SU-DHL-6 (cell line): ENCODE results near the gene STX7.

Experiments used
- H2AFZ ChIP-seq: fragments of 200-600 bp; sonication (generic); 2 replicates; pipeline ENCODE4 v1.6.1; 2014; ENCODE audit warnings: low read depth, mild to moderate bottlenecking, moderate library complexity, mixed read lengths, antibody characterized with exemption, low read length; ENCODE audit not compliant: severe bottlenecking
- H3F3A ChIP-seq: fragments of 200-600 bp; shearing (Covaris generic); 2 replicates; pipeline ENCODE4 v1.6.0; 2016; ENCODE audit warnings: antibody characterized with exemption, mild to moderate bottlenecking; ENCODE audit not compliant: insufficient read depth
- H3K27ac ChIP-seq: fragments of 200-600 bp; sonication (generic); 2 replicates; pipeline ENCODE4 v1.5.1; 2016; ENCODE audit warnings: low read depth, mild to moderate bottlenecking, low read length, moderate library complexity, mixed read lengths
- H3K27me3 ChIP-seq: fragments of 200-600 bp; sonication (generic), shearing (Covaris generic); 2 replicates; pipeline ENCODE4 v1.6.0; 2014; ENCODE audit warnings: mild to moderate bottlenecking, low read length
- H3K36me3 ChIP-seq: fragments of 200-600 bp; sonication (generic); 2 replicates; pipeline ENCODE4 v1.6.1; 2014; ENCODE audit warnings: mild to moderate bottlenecking, low read length, mixed read lengths
- H3K4me2 ChIP-seq: fragments of 300-600, 200-600 bp; shearing (Covaris generic), sonication (generic); 2 replicates; pipeline ENCODE4 v1.6.0; 2014; ENCODE audit warnings: low read length, low read depth, mild to moderate bottlenecking; ENCODE audit not compliant: poor library complexity, severe bottlenecking
- H3K4me3 ChIP-seq: fragments of 200-600 bp; sonication (generic); 2 replicates; pipeline ENCODE4 v1.5.1; 2014; ENCODE audit warnings: antibody characterized with exemption, low read length, mild to moderate bottlenecking, mixed read lengths; ENCODE audit not compliant: insufficient read depth, poor library complexity, severe bottlenecking
- H3K79me2 ChIP-seq: fragments of 200-600 bp; sonication (generic); 2 replicates; pipeline ENCODE4 v1.6.1; 2014; ENCODE audit warnings: mild to moderate bottlenecking, low read length, moderate library complexity; ENCODE audit not compliant: insufficient read depth
- H3K9ac ChIP-seq: fragments of 200-600 bp; sonication (generic); 2 replicates; pipeline ENCODE4 v1.7.0; 2014; ENCODE audit warnings: mild to moderate bottlenecking, low read length
- H3K9me2 ChIP-seq: fragments of 200-600 bp; sonication (generic); replicated peaks from 2 replicates; pipeline ENCODE4 v1.6.1; 2014; ENCODE audit warnings: low read length; ENCODE audit not compliant: insufficient read depth
- H3K9me3 ChIP-seq: fragments of 200-600 bp; sonication (generic); 2 replicates; pipeline ENCODE4 v1.6.1; 2014; ENCODE audit warnings: low read length, mixed read lengths; ENCODE audit not compliant: insufficient read depth
- H4K20me1 ChIP-seq: fragments of 200-600 bp; sonication (generic); 2 replicates; pipeline ENCODE4 v1.6.1; 2014; ENCODE audit warnings: low read depth, mild to moderate bottlenecking, antibody characterized with exemption, low read length, moderate library complexity, mixed read lengths
- CTCF ChIP-seq: fragments of 200-600 bp; sonication (generic); IDR thresholded peaks from one replicate; pipeline ENCODE4 v1.5.1; 2017; ENCODE audit warnings: antibody characterized with exemption, mild to moderate bottlenecking, low read length, moderate library complexity; ENCODE audit not compliant: insufficient read depth, poor library complexity, severe bottlenecking
- EZH2phosphoT487 ChIP-seq: fragments of 200-600 bp; sonication (generic), shearing (Covaris generic); conservative IDR thresholded peaks from 2 replicates; pipeline ENCODE4 v1.6.1; 2018; ENCODE audit warnings: mild to moderate bottlenecking, antibody characterized with exemption, low read length, moderate library complexity, mixed read lengths

The STX7 gene

GRCh38 chr6:132443206-132443605, 69.7 kb downstream of the STX7 start:
- no peaks in the 10 kb centered on the region for H3K9me2 ChIP-seq
- H3K27me3 ChIP-seq, result no peaks in the 10 kb centered on the region
- no peaks in the 10 kb centered on the region for H3K79me2 ChIP-seq
- H3F3A ChIP-seq, result peaks cover 21% of the 10 kb centered on the region
- H4K20me1 ChIP-seq, result no peaks in the 10 kb centered on the region
- no peak overlapping the region for H3K4me2 ChIP-seq
- H3K9ac ChIP-seq, result no peak overlapping the region
- no peak overlapping the region for H2AFZ ChIP-seq
- no peak overlapping the region for H3K4me3 ChIP-seq
- TF ChIP-seq EZH2phosphoT487 (no peak), CTCF (no peak)
- peaks cover 30% of the 10 kb centered on the region; the same call in 1 of the 2 replicates for H3K36me3 ChIP-seq
- H3K9me3 ChIP-seq, result no peaks in the 10 kb centered on the region
- H3K27ac ChIP-seq, result no peak overlapping the region

DNA sequence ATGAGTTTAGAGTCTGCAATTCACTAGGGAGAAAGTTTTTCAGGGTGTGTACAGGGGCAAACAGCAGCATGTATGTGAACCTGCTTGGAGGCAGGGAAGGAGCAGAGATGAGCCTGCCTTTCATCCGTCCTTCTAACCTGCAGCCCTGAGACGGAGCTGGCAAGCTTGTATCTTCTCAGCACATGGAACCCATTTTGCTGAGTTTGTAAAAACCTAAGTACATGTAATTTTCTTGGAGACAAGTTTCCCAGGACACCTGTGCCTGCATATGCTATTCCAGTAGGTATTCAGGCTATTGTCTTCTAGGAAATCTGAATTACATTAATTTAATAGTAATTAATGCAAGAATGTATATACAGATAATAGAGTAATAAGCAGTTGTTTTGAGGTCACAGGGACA, 82.8 kb downstream of the STX7 start:
- Histone ChIP-seq H3F3A (no peaks in the 10 kb centered on the region), H2AFZ (no peak overlapping the region), H3K9ac (no peak overlapping the region)

GRCh38 chr6:132425176-132425575, 87.7 kb downstream of the STX7 start:
- Histone ChIP-seq H3K9ac (no peak overlapping the region), H4K20me1 (no peaks in the 10 kb centered on the region), H3K36me3 (no peaks in the 10 kb centered on the region), H3K4me2 (no peak overlapping the region), H3K27ac (no peak overlapping the region), H3F3A (no peaks in the 10 kb centered on the region), H2AFZ (no peak overlapping the region), H3K9me3 (no peaks in the 10 kb centered on the region), H3K27me3 (no peaks in the 10 kb centered on the region), H3K4me3 (no peak overlapping the region), H3K79me2 (no peaks in the 10 kb centered on the region), H3K9me2 (no peaks in the 10 kb centered on the region)
- TF ChIP-seq EZH2phosphoT487 (no peak), CTCF (no peak)

More for the DNA sequence above, 82.8 kb downstream of the STX7 start:
- no peaks in the 10 kb centered on the region for H3K9me2 ChIP-seq
- H3K4me2 ChIP-seq, result no peak overlapping the region
- H3K27me3 ChIP-seq, result no peaks in the 10 kb centered on the region
- H3K79me2 ChIP-seq, result no peaks in the 10 kb centered on the region
- H3K36me3 ChIP-seq, result no peaks in the 10 kb centered on the region
- TF ChIP-seq EZH2phosphoT487 (no peak), CTCF (no peak)
- H4K20me1 ChIP-seq, result no peaks in the 10 kb centered on the region
- no peak overlapping the region for H3K4me3 ChIP-seq
- no peak overlapping the region for H3K27ac ChIP-seq
- no peaks in the 10 kb centered on the region for H3K9me3 ChIP-seq
